Liver (tissue), 9 donors: ENCODE measurements around the gene ASCC1. TPM values are rescaled to one million over a fixed set of nuclear protein-coding genes. Genes with fewer than 3 reads are reported as not detected.

Source experiments
- DNase-seq: peaks from one replicate; pipeline ENCODE4 v3.0.0-alpha.2; 2017; ENCODE audit warnings: low spot score
- H3K27ac ChIP-seq, 2 donors: one replicate each; pipeline ENCODE4 v1.7.0; 2013; ENCODE audit warnings: inconsistent platforms in 2 of 2, low read length in 2 of 2, control low read depth in 1 of 2, low read depth in 1 of 2, mild to moderate bottlenecking in 1 of 2
- H3K27me3 ChIP-seq, 4 donors: one replicate each; pipeline versions ENCODE4 v1.6.1 to v1.7.0; 2013; ENCODE audit warnings: low read length in 3 of 4, inconsistent platforms in 1 of 4, mild to moderate bottlenecking in 1 of 4, moderate library complexity in 1 of 4; ENCODE audit not compliant: control insufficient read depth in 4 of 4, insufficient read depth in 4 of 4
- H3K36me3 ChIP-seq, 4 donors: one replicate each; pipeline versions ENCODE4 v1.6.1 to v1.7.0; 2013; ENCODE audit warnings: low read length in 3 of 4, mild to moderate bottlenecking in 3 of 4, low read depth in 1 of 4, moderate library complexity in 1 of 4; ENCODE audit not compliant: control insufficient read depth in 4 of 4, insufficient read depth in 3 of 4
- H3K4me1 ChIP-seq, 4 donors: one replicate each; pipeline versions ENCODE4 v1.6.1 to v1.7.0; 2013; ENCODE audit warnings: low read length in 3 of 4, mild to moderate bottlenecking in 3 of 4, moderate library complexity in 1 of 4; ENCODE audit not compliant: control insufficient read depth in 4 of 4, insufficient read depth in 4 of 4
- H3K4me3 ChIP-seq, 3 donors: one replicate each; pipeline versions ENCODE4 v1.6.1 to v1.7.0; 2013; ENCODE audit warnings: low read length in 3 of 3, control low read depth in 1 of 3, low read depth in 1 of 3, mild to moderate bottlenecking in 1 of 3
- H3K9ac ChIP-seq, 2 donors: one replicate each; pipeline ENCODE4 v1.7.0; 2013; ENCODE audit warnings: low read length in 2 of 2, mild to moderate bottlenecking in 2 of 2, moderate library complexity in 2 of 2, control low read depth in 1 of 2, low read depth in 1 of 2
- H3K9me3 ChIP-seq, 4 donors: one replicate each; pipeline versions ENCODE4 v1.6.1 to v1.7.0; 2013; ENCODE audit warnings: low read length in 3 of 4; ENCODE audit not compliant: control insufficient read depth in 4 of 4
- EGR1 ChIP-seq, 2 donors: IDR thresholded peaks; 2 replicates each; pipeline ENCODE4 v1.6.1; 2016 to 2018; ENCODE audit warnings: antibody characterized with exemption in 2 of 2, low read depth in 2 of 2
- FOXA1 ChIP-seq: IDR thresholded peaks from 2 replicates; pipeline ENCODE4 v1.6.1; 2016; ENCODE audit warnings: antibody characterized with exemption
- FOXA2 ChIP-seq: IDR thresholded peaks from 2 replicates; pipeline ENCODE4 v1.6.1; 2016; ENCODE audit warnings: antibody characterized with exemption
- GABPA ChIP-seq, 2 donors: IDR thresholded peaks in 1 of 2; conservative IDR thresholded peaks in 1 of 2; 2 replicates each; pipeline ENCODE4 v1.6.1; 2016; ENCODE audit warnings: antibody characterized with exemption in 2 of 2, mild to moderate bottlenecking in 1 of 2, moderate library complexity in 1 of 2
- HNF4A ChIP-seq, 2 donors: conservative IDR thresholded peaks; 2 replicates each; pipeline ENCODE4 v1.6.1; 2016; ENCODE audit warnings: antibody characterized with exemption in 2 of 2, mild to moderate bottlenecking in 2 of 2
- HNF4G ChIP-seq: IDR thresholded peaks from 2 replicates; pipeline ENCODE4 v1.6.1; 2016; ENCODE audit warnings: antibody characterized with exemption
- JUND ChIP-seq, 2 donors: IDR thresholded peaks; 2 replicates each; pipeline ENCODE4 v1.6.1; 2016; ENCODE audit warnings: antibody characterized with exemption in 2 of 2
- NR2F2 ChIP-seq: IDR thresholded peaks from 2 replicates; pipeline ENCODE4 v1.6.1; 2016; ENCODE audit warnings: antibody characterized with exemption
- RAD21 ChIP-seq, 2 donors: IDR thresholded peaks; 2 replicates each; pipeline ENCODE4 v1.6.1; 2016; ENCODE audit warnings: antibody characterized with exemption in 2 of 2, mild to moderate bottlenecking in 2 of 2
- TAF1 ChIP-seq: conservative IDR thresholded peaks from 2 replicates; pipeline ENCODE4 v1.6.1; 2016; ENCODE audit warnings: antibody characterized with exemption, mild to moderate bottlenecking
- YY1 ChIP-seq: IDR thresholded peaks from 2 replicates; pipeline ENCODE4 v1.6.1; 2016; ENCODE audit warnings: antibody characterized with exemption, mild to moderate bottlenecking
- WGBS: extraction: QIAGEN DNeasy Blood & Tissue Kit; methylation state at CpG from one replicate; pipeline ENCODE4 v1.1.7; 2013; 5-methylcytosine and 5-hydroxymethylcytosine counted together
- polyA plus RNA-seq, 2 donors: library from polyadenylated mRNA; stranded (reverse) in 1 of 2; unstranded in 1 of 2; fragments of 200-250 nt in 1 of 2; fragments of >200 nt in 1 of 2; fragmentation: Nextera tagmentation in 1 of 2; extraction: Ambion mirVana in 1 of 2; gene quantifications; one replicate each; pipeline versions ENCODE4 v1.2.1 to v1.2.3, GENCODE V29; 2013 to 2015
- total RNA-seq, 2 donors: library from RNA; depleted of rRNA; stranded (reverse); fragments of >200 nt; gene quantifications; one replicate each; pipeline ENCODE4 v1.2.3, GENCODE V29; 2014
- TF ChIP-seq, protein P1 (sequence below): IDR thresholded peaks from 2 replicates; pipeline ENCODE4 v1.6.1; 2016; ENCODE audit warnings: antibody characterized with exemption
- TF ChIP-seq, protein P2 (sequence below): IDR thresholded peaks from 2 replicates; pipeline ENCODE4 v1.6.1; 2016; ENCODE audit warnings: antibody characterized with exemption
- TF ChIP-seq, protein P3 (sequence below): IDR thresholded peaks from 2 replicates; pipeline ENCODE4 v1.6.1; 2016; ENCODE audit warnings: antibody characterized with exemption
- TF ChIP-seq, protein P4 (sequence below): IDR thresholded peaks from 2 replicates; pipeline ENCODE4 v1.6.1; 2016; ENCODE audit warnings: antibody characterized with exemption, mild to moderate bottlenecking
- donor health status: healthy.
- donor health status: healthy.
- donor health status: healthy.
- donor health status: healthy.
- donor health status: healthy.

ASCC1 gene
- total and polyA plus RNA-seq, 4 donors, result 6.9 to 13.9 (median 10.2) TPM

DNA sequence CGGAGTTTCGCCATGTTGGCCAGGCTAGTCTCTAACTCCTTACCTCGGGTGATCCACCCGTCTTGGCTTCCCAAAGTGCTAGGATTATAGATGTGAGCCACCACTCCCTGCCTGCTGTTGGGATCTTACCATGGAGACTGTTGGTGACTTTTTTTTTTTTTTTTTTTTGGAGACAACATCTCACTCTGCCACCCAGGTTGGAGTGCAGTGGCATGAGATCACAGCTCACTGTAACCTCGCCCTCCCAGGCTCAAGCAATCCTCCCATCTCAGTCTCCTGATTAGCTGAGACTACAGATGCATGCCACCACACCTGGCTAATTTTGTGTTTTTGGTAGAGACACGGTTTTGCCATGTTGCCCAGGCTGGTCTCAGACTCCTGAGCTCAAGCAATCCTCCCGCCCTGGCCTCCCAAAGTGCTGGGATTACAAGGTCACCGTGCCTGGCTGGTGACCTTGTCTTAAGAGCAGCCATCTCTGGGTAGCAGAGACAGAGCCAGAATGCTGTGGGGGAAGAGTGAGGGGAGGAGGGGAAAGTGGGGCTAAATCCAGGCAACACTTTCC is 25.7 kb upstream of the ASCC1 start:
- Histone ChIP-seq H3K27ac (no peak overlapping the region), H3K9me3 (no peaks in the 10 kb centered on the region), H3K4me1 (peaks cover 0 to 13% (median 6%) of the 10 kb centered on the region in 4 donors), H3K9ac (no peak overlapping the region), H3K4me3 (no peak overlapping the region), H3K36me3 (no peaks in the 10 kb centered on the region), H3K27me3 (no peaks in the 10 kb centered on the region)
- DNase-seq, result no peak
- WGBS, result 94% methylated on average over 8 of the region's 8 CpGs
- TF ChIP-seq FOXA1 (no peak), FOXA2 (no peak), TAF1 (no peak), HNF4G (no peak)

DNA sequence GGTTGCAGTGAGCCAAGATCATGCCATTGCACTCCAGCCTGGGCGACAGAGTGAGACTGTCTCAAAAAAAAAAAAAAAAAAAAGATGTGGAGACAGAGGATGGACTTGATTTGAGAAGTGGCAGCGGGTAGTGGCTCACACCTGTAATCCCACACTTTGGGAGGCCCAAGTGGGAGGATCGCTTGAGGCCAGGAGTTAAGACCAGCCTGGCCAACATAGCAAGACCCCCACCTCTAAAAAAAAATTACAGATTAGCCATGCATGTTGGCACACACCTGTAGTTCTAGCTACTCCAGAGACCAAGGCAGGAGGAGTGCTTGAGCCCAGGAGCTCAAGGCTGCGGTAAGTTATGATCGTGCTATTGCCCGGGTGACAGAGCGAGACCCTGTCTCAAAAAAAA is 24.3 kb upstream of the ASCC1 start:
- 98% methylated on average over 7 of the region's 7 CpGs for whole genome bisulfite sequencing
- no peak overlapping the region for H3K9ac ChIP-seq
- H3K36me3 ChIP-seq, result peaks cover 0 to 8% (median 5%) of the 10 kb centered on the region in 4 donors
- peaks cover 0 to 13% (median 6%) of the 10 kb centered on the region in 4 donors for H3K4me1 ChIP-seq
- no peak for DNase-seq
- no peaks in the 10 kb centered on the region for H3K9me3 ChIP-seq
- TF ChIP-seq YY1 (no peak), HNF4G (no peak), JUND (IDR thresholded peaks at IDR 0.05) (no peak), TAF1 (no peak), HNF4A (conservative IDR thresholded peaks at IDR 0.05) (no peak), EGR1 (IDR thresholded peaks at IDR 0.05; ENCODE audit: low read depth in 2 of 2) (no peak), NR2F2 (no peak), GABPA (IDR thresholded peaks at IDR 0.05 in 1 of 2, conservative IDR thresholded peaks at IDR 0.05 in 1 of 2) (no peak), RAD21 (IDR thresholded peaks at IDR 0.05) (no peak), FOXA2 (no peak)
- TF ChIP-seq, protein P1, sequence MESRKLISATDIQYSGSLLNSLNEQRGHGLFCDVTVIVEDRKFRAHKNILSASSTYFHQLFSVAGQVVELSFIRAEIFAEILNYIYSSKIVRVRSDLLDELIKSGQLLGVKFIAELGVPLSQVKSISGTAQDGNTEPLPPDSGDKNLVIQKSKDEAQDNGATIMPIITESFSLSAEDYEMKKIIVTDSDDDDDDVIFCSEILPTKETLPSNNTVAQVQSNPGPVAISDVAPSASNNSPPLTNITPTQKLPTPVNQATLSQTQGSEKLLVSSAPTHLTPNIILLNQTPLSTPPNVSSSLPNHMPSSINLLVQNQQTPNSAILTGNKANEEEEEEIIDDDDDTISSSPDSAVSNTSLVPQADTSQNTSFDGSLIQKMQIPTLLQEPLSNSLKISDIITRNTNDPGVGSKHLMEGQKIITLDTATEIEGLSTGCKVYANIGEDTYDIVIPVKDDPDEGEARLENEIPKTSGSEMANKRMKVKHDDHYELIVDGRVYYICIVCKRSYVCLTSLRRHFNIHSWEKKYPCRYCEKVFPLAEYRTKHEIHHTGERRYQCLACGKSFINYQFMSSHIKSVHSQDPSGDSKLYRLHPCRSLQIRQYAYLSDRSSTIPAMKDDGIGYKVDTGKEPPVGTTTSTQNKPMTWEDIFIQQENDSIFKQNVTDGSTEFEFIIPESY, result no peak
- TF ChIP-seq, protein P2, sequence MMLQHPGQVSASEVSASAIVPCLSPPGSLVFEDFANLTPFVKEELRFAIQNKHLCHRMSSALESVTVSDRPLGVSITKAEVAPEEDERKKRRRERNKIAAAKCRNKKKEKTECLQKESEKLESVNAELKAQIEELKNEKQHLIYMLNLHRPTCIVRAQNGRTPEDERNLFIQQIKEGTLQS, result no peak
- TF ChIP-seq, protein P3, sequence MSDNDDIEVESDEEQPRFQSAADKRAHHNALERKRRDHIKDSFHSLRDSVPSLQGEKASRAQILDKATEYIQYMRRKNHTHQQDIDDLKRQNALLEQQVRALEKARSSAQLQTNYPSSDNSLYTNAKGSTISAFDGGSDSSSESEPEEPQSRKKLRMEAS, result no peak
- TF ChIP-seq, protein P4, sequence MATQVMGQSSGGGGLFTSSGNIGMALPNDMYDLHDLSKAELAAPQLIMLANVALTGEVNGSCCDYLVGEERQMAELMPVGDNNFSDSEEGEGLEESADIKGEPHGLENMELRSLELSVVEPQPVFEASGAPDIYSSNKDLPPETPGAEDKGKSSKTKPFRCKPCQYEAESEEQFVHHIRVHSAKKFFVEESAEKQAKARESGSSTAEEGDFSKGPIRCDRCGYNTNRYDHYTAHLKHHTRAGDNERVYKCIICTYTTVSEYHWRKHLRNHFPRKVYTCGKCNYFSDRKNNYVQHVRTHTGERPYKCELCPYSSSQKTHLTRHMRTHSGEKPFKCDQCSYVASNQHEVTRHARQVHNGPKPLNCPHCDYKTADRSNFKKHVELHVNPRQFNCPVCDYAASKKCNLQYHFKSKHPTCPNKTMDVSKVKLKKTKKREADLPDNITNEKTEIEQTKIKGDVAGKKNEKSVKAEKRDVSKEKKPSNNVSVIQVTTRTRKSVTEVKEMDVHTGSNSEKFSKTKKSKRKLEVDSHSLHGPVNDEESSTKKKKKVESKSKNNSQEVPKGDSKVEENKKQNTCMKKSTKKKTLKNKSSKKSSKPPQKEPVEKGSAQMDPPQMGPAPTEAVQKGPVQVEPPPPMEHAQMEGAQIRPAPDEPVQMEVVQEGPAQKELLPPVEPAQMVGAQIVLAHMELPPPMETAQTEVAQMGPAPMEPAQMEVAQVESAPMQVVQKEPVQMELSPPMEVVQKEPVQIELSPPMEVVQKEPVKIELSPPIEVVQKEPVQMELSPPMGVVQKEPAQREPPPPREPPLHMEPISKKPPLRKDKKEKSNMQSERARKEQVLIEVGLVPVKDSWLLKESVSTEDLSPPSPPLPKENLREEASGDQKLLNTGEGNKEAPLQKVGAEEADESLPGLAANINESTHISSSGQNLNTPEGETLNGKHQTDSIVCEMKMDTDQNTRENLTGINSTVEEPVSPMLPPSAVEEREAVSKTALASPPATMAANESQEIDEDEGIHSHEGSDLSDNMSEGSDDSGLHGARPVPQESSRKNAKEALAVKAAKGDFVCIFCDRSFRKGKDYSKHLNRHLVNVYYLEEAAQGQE, result no peak
- no peak overlapping the region for H3K4me3 ChIP-seq
- no peaks in the 10 kb centered on the region for H3K27me3 ChIP-seq
- H3K27ac ChIP-seq, result no peak overlapping the region
